ENCODE results near the gene CDH15.

CDH15 gene

DNA sequence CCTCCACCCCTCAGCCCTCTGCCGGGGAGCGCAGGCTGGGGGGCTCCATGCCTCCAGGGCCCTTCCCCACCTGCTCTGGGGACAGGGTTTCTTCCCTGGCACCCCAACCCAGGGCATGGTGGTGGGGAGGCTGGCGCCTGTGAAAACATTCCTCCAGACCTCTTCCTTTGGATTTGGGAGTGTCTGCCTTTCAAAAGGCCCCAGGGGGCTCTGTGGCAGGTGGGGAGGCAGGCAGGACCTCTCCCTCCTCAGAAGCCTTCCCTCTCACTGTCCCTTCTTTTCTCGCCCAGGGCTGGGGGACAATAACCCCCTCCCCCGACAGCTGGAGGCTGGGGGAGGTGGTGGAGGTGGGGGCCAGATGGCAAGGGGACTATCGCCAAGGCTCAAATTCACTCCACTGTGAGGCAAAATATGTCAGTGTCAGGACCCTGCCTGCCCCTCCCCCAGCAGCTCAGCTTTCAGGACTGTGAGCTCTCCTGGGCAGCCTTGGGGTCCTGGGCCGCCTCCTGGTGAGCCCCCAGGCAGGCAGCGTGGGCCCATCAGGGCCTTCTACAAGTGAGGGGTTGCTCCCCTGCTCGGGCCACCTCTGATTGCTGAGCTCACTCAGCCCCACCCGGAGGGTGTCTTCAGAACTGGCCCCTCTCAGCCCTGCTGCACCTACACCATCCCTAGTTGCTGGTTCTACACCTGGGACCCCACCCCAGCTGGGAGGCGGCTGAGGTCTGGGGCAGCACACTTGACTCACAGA lies 1.8 kb downstream of the CDH15 start:
- no peak for DNase-seq (ENCODE audit: low spot score)
- no peak for TF ChIP-seq CTCF (IDR thresholded peaks at IDR 0.05; ENCODE audit: borderline replicate concordance, control extremely low read depth, extremely low read depth, insufficient read depth, missing control alignments)
- in situ Hi-C loops (cut with MboI; ENCODE audit: low sequenced_read_pairs, unreplicated experiment): no loop called here

DNA sequence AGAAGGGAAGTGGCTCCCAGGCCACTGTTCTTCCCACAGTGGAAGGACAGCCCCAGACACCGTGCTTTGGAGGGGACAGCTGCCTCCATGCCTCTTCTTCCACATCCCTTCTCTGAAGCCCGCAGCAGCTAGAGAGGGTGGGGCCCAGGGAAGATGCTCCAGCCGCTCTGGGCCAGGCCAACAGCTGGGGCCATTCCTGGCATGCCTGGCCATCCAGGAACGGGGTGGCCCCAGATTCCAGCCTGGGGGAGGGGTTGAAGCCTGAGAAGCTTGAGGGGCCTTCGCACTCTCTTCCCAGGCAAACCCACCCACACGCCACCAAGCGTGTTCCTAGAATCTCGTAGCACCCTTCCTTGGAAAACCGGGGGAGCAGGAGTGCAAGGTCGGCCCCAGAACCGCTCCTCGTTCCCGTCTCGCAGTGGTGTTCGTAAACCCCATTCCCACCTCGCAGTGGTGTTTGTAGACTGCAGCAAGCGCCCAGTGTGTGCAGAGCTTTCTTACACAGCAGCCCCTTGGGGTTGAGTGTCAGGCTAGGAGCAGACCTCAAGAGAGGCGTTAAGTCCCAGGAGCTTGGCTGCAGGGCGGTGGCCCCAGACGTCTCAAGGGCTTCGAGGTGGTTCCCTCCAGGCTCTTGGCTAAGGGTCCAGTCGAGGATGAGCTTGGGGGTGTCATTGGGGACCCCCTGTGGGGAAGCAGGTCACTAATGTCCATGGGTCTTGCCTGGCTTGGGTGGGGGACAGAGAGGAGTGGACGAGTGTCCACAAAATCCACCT lies 2.7 kb downstream of the CDH15 start:
- DNase-seq (ENCODE audit: low spot score): no peak
- in situ Hi-C loops (cut with MboI; ENCODE audit: low sequenced_read_pairs, unreplicated experiment): no loop called here
- no peak for TF ChIP-seq CTCF (IDR thresholded peaks at IDR 0.05; ENCODE audit: borderline replicate concordance, control extremely low read depth, extremely low read depth, insufficient read depth, missing control alignments)

GRCh38 chr16:89174877-89175276 lies 3.3 kb downstream of the CDH15 start:
- no peak for DNase-seq (ENCODE audit: low spot score)
- TF ChIP-seq CTCF (IDR thresholded peaks at IDR 0.05; ENCODE audit: borderline replicate concordance, control extremely low read depth, extremely low read depth, insufficient read depth, missing control alignments): no peak
- in situ Hi-C loops (cut with MboI; ENCODE audit: low sequenced_read_pairs, unreplicated experiment): no loop called here

DNA sequence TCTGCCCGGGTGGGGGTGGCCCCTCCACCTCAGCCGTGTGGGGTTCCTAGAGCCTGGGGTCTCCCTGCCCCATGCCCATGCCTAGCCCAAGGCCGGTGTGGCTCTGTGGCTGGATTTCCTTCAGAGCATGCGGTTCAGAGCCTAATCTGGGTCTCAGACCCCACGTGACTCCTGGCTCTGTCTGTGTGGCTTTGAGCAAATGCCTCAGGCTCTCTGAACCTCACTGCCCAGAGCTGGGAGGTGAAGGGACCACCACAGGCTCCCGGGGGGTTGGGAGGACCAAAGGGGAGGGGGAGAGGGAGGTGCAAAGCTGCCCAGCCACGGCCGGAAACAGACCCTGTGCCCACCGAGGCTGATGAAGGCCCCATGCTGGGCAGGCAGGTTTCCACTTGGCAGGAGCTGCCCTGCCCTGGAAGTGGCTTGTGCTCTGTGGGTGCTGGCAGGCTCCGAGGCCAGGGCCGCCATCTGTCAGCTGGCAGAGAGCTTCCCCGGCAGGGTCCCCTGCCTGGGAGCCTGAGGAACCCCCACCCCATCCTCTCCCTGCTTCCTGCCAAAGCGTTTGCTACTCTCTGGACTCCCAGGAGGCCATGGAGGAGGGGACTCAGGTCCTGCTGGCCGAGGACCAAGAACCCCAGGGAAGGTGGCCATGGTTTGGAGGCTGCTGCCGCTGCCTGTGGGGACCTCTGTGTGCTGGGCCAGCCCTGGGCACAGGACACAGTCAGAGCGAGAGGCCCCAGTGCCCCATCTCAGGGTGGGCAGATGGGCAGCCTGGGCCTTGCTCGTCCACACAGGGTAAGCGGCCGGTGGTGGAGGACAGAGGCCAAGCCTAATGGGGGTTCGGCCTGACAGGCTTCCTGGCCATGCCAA lies 4.0 kb downstream of the CDH15 start:
- in situ Hi-C loops (cut with MboI; ENCODE audit: low sequenced_read_pairs, unreplicated experiment): no loop called here
- no peak for TF ChIP-seq CTCF (IDR thresholded peaks at IDR 0.05; ENCODE audit: borderline replicate concordance, control extremely low read depth, extremely low read depth, insufficient read depth, missing control alignments)
- no peak for DNase-seq (ENCODE audit: low spot score)

GRCh38 chr16:89176147-89176690 lies 4.7 kb downstream of the CDH15 start:
- in situ Hi-C loops (cut with MboI; ENCODE audit: low sequenced_read_pairs, unreplicated experiment): no loop called here
- TF ChIP-seq CTCF (IDR thresholded peaks at IDR 0.05; ENCODE audit: borderline replicate concordance, control extremely low read depth, extremely low read depth, insufficient read depth, missing control alignments): no peak
- DNase-seq (ENCODE audit: low spot score): no peak

- in situ Hi-C loops (cut with MboI; ENCODE audit: low sequenced_read_pairs, unreplicated experiment): no loop called here
- no peak for TF ChIP-seq CTCF (IDR thresholded peaks at IDR 0.05; ENCODE audit: borderline replicate concordance, control extremely low read depth, extremely low read depth, insufficient read depth, missing control alignments)
- no peak for DNase-seq (ENCODE audit: low spot score)
These were observed 5.2 kb downstream of the CDH15 start for GRCh38 chr16:89176717-89177116.

Measured in GM13976 (cell line).